ENCODE measurements around the gene HGFAC.

Gene HGFAC

GRCh38 chr4:3464911-3465697, 23.3 kb downstream of the HGFAC start:
- in situ Hi-C loops (cut with HindIII; ENCODE audit: low sequenced_read_pairs): no loop called here
- DNase-seq (ENCODE audit: low read depth, low spot score): no peak
- H3K4me3 ChIP-seq (ENCODE audit: low read depth, low read length): no peak overlapping the region
- TF ChIP-seq CTCF (IDR thresholded peaks at IDR 0.05; ENCODE audit: low read depth, low read length): no peak

GRCh38 chr4:3465698-3466671, 24.2 kb downstream of the HGFAC start:
- no peak for DNase-seq (ENCODE audit: low read depth, low spot score)
- in situ Hi-C loops (cut with HindIII; ENCODE audit: low sequenced_read_pairs): no loop called here
- no peak overlapping the region for H3K4me3 ChIP-seq (ENCODE audit: low read depth, low read length)
- TF ChIP-seq CTCF (IDR thresholded peaks at IDR 0.05; ENCODE audit: low read depth, low read length): peak; percentile 12

GRCh38 chr4:3466691-3467600, 25.2 kb downstream of the HGFAC start:
- no peak for DNase-seq (ENCODE audit: low read depth, low spot score)
- in situ Hi-C loops (cut with HindIII; ENCODE audit: low sequenced_read_pairs): no loop called here

GRCh38 chr4:3467601-3468031, 25.8 kb downstream of the HGFAC start:
- no peak for TF ChIP-seq CTCF (IDR thresholded peaks at IDR 0.05; ENCODE audit: low read depth, low read length)
- in situ Hi-C loops (cut with HindIII; ENCODE audit: low sequenced_read_pairs): no loop called here
- DNase-seq (ENCODE audit: low read depth, low spot score): no peak
- H3K4me3 ChIP-seq (ENCODE audit: low read depth, low read length): no peak overlapping the region

More at GRCh38 chr4:3466691-3467600, 25.2 kb downstream of the HGFAC start:
- no peak for TF ChIP-seq CTCF (IDR thresholded peaks at IDR 0.05; ENCODE audit: low read depth, low read length)
- no peak overlapping the region for H3K4me3 ChIP-seq (ENCODE audit: low read depth, low read length)

GRCh38 chr4:3468154-3468553, 26.4 kb downstream of the HGFAC start:
- in situ Hi-C loops (cut with HindIII; ENCODE audit: low sequenced_read_pairs): no loop called here
- no peak for TF ChIP-seq CTCF (IDR thresholded peaks at IDR 0.05; ENCODE audit: low read depth, low read length)
- no peak for DNase-seq (ENCODE audit: low read depth, low spot score)
- no peak overlapping the region for H3K4me3 ChIP-seq (ENCODE audit: low read depth, low read length)

GRCh38 chr4:3468804-3469203, 27.0 kb downstream of the HGFAC start:
- in situ Hi-C loops (cut with HindIII; ENCODE audit: low sequenced_read_pairs): no loop called here
- H3K4me3 ChIP-seq (ENCODE audit: low read depth, low read length): no peak overlapping the region
- no peak for TF ChIP-seq CTCF (IDR thresholded peaks at IDR 0.05; ENCODE audit: low read depth, low read length)
- no peak for DNase-seq (ENCODE audit: low read depth, low spot score)
